GM19035 (cell line): ENCODE measurements around the gene GALNT18.

Experiments used
- ATAC-seq: cut with Tn5 transposase; IDR thresholded peaks from one replicate; pipeline ENCODE4 v1.9.1; 2021; ENCODE audit not compliant: unreplicated experiment

GALNT18 gene

DNA sequence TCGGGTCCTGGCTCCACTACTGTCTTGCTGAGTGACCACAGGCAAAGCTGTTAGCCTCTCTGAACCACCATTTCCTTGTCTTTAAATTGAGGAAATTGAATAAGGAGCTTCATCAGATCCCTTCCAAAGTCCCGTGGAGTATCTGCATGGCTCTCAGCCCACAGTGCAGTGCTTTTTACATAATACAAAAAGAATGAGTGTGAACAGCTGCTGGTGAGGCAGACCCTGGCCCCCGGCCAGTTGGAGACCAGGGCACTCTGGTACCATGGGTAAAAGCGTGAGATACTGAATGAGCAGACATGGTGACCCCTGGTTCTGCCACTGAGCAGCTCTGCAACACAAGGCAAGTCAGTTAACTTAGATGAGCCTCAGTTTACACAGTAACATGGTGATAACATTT lies 86.8 kb downstream of the GALNT18 start:
- no peak for ATAC-seq

DNA sequence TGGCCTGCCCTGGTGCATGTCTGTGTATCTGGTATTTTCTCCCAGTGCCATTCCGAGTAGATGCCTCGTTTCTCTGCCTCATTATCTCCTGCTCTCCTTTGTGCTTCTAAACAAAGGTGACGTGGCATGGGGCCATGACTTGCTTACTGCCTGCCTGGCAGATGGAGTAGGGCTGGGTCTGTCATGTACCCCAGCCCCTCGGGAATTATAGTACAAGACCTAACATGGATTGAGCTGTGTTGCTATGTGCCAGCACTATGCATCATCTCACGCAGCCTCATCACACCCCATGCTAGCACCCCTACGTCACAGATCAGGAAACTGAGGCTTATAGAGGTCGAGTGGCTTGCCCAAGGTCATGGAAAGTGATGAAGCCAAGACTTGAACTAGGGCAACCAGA lies 88.1 kb downstream of the GALNT18 start:
- ATAC-seq = no peak

DNA sequence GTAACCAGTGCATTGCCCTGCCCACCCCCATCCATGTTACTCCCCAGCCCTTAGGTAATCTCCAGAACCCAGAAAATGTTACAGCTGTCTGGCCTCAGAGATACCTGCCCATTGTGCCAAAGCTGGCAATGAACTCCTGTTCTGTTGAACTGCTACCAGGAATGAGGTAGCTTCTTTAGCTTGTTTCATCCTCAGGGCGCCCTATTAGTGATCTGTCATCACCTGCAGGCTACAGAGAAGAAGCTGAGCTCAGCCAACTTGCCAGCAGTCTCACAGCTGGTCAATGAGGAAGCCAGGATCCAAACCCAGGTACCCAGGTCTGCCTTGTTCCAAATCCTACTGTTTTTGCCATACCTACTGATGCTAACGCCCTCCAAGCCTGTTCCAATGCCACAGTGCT lies 88.7 kb downstream of the GALNT18 start:
- no peak for ATAC-seq

DNA sequence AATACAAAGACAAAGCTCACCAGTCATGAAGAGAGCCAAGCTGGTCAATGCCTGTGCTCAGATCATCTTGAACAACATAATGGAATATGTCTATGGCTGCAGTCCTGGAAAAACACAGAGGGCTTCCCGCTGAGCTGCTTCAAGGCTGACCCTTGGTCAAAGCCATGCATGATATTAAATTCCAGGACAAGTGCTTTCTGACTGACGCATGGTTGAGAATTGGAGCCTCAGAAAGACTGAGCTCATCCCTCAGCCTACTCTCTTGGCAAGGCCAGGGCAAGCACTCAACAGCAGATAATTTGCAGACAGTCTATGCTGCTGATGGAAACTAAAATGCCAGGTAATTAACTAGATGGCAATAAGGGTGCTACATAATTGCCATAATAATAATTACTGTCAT lies 89.2 kb downstream of the GALNT18 start:
- ATAC-seq = no peak

DNA sequence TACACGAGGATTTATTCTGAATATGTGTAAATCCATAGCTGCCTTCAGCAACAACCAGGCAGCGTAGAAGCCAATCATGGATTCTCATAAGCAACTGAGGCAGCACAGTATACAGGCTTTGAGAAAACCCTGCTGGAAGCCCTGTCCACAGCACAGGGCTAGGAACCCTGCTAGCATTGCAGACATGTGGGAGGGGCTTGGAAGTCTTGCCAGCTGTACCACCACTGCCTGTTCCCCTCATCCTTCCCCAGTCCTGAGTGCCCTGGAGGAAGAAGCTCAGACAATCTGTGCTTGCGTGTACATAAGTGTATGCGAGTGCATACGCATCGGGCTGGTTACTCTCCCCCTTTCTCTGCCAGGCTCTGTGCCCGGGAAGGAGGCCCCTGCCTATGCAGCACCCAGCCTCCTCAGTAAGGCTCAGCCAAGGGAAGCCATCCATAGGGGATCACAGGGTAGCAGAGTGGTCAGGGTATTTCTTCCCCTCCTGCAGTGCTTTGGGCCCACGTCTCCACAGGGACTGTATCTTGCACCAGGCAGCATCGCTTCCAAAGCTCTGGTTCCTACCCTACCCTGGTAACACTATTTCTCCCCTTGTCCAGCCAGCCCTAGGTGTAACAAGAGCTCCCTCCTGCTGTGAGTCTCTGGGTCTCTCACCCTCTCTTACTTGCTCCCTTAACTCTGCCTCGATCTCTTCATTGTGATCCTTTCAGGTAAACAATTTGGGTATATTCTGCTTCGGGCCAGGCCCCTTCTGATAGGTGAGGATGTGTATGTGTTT lies 90.5 kb downstream of the GALNT18 start:
- no peak for ATAC-seq

DNA sequence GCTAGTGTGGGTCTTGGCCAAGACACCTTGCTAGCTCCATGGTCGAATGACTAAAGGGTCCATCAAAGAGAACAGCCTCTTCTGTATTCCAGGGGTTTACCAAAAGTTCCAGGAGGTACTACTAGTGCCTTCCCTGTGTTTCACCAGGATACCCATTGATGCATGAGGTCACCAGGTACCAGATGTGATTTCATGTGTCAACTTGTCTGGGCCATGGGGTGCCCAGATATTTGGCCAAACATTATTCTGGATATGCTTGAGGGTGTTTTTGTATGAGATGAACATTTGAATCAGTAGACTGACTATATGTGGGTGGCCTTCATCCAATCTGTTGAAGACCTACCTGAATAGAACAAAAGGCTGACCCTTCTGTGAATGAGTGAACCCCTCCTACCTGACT lies 92.8 kb downstream of the GALNT18 start:
- no peak for ATAC-seq

DNA sequence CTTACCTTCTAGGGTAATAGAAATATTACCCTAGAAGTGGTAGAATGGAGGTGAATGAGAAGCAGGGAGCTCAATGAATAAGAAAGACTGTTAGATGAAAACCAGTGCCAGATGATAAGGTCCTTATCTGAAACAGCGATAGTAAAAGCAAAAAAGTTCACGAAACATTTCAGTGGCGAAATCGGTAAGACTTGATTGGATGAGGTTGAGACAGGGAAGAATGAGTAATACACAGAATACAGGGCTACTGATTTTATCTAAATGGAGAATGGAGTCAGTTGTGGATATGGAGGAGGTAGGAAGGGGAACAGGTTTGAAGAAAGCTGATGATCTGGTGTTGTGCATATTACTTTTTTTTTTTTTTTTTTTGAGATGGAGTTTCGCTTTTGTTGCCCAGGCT lies 96.5 kb downstream of the GALNT18 start:
- ATAC-seq = no peak

DNA sequence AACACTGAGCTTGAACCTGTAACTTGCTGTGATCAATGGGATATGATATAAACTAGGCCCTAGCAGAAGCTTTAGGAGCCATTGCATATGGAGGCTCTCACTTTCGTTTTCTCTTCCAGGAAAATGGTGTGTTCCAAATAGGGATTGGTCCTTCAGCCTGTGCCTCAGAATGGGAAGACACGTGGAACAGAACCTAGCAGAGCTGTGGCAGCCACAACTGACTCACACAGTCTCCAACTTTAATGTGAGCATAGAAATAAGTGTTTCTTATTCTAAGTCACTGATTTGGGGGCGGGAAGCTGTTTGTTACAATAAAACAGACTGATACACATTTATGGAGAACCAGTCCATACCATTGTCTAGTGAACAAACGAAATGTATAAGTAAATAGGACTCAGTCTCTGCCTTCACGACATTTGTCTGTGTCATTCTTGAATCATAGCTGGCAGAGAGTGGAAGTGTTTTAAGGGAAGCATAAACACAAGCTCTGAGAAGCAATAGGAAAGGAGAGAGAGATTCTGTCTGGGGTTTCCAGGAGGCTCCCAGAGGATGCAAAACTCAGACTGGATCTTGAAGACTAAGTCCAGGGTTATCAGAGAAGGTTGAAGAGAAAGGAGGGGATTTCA lies 97.3 kb downstream of the GALNT18 start:
- no peak for ATAC-seq

DNA sequence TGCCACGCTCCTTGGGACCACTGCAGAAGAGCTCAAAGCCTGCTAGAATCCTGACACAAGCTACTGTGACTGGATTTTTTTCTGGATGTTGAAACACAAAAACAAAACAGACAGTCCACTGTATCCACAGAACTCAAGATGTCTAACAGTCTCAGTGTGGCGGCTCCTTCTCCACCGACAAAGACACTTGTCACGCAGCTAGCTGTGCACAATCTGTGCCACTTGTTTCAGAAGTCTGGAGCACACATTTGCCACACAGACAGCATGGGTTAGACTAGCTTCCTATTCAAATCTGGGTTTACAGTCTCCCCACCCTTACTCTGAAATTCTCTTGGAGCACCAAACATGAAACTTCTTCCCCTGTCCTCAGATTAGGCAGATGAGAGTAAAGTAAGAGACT lies 99.2 kb downstream of the GALNT18 start:
- ATAC-seq = no peak

DNA sequence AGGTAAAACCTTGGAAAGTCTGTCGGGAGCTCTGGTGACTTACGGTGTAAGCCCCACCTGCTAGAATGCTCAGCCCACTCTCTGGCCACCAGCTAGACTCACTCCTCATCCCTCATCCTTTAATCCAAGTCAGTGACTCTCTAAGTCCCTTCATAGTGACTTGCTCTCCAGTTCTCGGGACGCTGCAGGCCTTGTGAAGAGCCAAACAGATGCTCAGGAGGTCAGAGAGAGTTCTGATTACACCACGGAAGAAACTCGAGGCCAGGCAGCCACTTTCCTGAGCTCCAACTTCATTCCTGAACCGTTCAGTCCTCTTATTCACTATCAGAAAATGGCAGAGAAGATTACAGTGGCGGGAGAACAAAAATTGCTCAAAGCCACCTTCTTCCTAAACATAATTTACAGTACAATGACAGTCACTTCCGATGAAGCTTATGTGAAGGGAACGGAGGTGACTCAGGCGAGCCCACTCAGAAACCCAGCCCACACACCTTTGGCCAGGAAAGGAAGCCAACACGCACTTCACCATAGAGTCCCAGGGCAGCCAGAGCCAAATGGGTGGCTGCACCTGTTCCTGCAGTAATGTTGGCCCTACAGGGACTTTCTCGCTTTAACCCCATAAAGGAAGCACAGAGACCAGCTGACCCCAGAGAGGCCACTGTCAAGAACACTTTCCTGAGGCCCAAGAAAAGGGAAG lies 100.4 kb downstream of the GALNT18 start:
- ATAC-seq = no peak

DNA sequence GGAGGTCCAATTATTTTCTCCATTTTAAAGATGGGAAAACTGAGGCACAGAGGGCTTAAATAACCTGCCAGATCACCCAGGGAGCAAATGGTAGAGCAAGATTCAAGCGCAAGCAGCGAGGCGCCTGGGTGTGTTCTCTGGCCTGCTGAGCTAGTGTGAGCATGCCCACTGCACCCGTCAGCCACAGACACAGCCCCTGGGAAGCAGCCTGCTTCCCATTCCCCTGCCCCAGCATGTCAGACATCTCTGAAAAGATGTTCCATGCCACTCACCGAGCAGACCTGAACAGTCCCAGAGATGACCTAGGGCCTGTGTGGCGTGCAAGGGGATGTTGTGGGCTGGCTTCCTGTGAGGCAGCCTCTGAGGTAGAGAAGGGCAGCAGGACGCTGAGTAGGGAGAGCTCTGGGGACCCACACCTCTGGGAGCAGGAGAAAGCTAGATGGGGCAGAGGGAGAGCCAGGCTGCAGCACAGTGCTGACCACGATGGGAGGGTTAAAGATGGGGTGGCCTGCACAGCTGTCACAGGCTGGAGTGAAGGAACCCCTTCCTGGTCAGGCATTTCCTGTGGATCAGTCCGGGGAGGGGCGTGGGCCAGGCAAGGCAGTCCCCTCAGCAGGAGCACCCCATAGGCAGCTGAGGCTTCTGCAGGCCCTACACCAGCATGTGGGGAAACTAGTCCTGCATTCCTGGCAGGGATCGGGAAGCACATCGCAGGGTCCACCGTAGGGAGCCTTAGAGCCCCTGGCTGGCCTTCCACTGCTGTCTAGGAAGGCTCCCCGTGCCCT lies 101.4 kb downstream of the GALNT18 start:
- ATAC-seq = no peak

DNA sequence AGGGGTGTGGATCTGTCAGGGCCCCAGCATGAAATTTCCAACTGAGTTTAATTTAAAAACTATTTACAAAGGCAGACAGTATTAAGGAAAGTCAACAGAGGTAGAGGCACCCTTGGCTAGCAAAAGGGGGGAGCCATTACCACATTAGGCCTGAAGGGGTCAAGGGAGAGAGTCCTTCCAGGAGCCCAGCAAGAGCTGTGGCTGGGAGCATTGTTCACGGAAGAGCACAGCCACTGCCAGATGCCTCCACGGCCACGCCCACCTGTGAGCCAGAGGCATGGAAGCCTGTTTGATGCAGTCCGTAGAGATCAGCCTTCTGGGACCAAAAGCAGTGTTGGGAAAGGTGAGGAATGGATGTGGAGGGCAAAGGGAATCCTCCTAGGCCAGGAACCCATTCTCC lies 102.6 kb downstream of the GALNT18 start:
- ATAC-seq = no peak

DNA sequence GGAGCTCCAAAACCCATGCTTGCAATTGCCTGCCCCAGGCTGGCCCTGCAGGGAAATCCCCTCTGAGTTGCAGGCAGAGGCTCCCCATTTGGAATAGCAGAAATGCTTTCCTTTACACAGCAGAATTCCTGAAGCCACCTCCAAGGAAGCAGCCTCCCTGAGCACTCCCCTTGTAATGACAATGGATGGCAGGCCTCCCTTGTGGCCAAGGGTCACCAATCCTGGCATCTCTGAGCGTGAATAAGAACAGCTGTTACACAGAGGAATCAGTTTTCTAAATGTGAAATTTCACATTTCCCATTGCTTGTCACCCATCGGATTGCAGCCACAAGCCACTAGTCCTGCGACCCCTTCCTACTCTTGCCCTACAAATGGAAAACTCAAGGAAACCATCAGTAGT lies 107.6 kb downstream of the GALNT18 start:
- no peak for ATAC-seq

DNA sequence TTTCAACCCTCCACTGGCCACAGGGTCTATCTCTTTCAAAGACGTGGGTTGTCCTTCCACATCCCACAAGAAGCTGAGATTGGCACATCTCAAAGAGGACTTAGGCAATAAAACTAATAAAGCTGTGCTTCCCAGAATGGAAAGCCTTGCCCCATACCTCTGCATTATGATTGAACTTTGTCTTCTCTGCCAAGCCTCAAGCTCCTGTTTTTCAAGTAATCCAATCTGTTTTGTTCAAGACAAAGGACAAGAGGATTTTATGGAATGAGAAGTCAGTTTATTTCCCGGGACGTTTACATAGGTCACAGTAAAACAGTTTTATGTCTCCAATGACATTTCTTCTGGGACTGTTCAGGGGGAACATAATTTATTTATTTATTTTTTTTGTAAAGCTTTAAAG lies 108.4 kb downstream of the GALNT18 start:
- ATAC-seq = no peak

DNA sequence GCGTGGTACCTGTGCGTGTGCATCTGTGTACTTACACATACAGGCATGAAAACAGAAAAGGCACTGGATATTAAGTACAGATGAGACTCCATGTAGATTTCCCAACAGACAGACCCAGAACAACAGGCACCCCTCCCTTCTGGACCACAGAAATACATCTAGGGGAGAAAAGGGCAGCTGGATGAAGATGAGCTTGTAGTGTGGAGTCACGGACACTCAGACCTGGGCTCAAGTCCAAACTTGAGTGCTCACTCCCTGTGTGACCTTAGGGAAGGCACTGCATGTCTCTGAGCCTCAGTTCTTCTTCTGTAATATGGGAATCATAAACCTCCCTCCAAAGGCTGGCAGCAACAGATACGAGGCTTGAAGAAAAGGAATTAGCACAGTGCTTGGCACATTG lies 108.9 kb downstream of the GALNT18 start:
- ATAC-seq = no peak

DNA sequence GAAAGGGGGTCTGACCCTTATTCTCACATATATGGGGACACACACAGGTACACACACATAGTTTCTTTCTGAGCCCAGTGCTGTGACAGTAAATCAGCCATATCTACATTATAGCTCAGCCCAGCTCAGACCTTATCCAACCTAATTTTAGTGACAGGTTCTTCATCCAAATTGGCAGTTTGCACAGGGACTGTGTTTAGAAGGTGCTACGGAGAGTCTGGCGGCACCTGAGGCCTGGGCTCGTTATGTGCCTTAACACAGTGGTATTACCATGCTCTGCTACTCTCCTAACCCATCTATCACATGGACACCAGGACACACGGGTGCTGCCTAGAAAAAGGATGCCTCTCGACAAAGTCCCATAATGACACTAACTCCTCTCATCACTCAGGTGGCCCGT lies 109.3 kb downstream of the GALNT18 start:
- no peak for ATAC-seq

DNA sequence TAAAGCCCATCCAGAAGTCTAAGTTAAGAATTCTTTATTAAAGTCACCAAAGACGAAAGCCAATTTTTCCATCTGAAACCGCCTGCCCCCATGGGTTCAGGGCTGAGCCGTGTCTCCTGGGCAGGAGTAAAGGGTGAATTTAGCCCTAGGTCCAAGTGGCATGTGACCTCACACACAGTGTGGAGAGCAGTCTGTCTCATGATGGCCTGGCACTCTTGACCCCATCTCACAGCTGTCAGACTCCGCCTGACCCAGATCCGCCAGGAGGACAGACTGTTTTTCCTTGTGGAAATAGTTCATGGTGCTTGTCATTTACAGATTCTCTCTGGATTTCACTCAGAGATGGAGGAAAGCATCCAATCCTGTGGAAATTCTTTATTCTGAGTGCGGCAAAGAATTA lies 109.7 kb downstream of the GALNT18 start:
- no peak for ATAC-seq

DNA sequence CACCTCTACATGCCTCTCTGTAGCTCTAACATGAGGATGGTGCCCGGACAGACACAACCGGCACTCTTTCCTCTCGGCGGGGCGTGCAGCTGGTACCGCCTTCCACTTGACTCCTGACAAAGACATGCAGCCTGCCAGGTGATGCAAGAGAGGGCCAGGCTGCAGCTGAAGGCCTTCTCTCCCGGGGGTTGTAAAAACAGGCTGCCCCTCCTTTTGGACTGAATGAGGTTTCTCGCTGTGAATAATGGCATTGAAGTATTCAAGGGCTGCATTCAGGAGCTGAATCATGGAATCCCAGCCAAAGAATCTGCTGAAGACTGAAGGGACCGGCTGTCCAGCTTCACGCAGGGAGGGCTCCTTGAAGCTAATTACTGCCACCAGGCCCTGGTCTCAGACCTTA lies 110.9 kb downstream of the GALNT18 start:
- no peak for ATAC-seq

DNA sequence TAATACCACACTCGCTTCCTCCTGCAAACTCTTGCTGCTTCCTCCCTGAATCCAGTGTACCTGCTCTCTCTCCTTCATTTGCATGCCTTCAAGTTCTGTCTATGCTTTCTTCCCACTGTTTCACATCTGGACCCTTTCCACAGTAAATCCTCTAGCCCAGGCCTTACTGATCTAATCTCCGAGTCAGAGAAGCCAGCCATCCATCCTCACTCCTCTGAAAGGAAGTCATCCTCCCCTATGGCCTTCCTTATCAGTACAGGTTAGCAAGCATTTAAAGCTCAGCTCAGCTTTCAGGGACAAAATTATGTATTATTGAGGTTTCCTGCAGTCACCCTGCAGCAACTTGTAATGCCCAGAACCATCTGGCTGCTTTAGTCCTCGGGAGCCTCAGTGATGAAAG lies 116.1 kb downstream of the GALNT18 start:
- ATAC-seq = no peak

DNA sequence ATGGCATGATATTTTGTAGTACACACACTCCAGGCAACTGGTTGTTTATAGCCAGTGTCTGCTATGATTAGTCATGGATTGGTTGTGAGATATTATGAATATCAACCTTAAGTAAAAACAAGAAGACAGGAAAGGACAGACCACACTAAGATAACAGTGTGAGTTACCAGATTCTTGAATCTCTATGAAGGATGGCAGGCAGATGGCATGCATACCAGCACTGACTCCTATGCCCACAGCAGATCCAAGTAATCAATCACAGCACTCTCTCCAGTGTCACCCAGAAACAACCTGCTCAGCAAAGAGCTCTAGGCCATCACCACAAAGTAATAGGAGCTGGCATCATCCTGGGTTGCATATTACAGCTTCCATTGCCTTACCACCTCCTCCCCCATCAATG lies 116.6 kb downstream of the GALNT18 start:
- ATAC-seq = no peak

DNA sequence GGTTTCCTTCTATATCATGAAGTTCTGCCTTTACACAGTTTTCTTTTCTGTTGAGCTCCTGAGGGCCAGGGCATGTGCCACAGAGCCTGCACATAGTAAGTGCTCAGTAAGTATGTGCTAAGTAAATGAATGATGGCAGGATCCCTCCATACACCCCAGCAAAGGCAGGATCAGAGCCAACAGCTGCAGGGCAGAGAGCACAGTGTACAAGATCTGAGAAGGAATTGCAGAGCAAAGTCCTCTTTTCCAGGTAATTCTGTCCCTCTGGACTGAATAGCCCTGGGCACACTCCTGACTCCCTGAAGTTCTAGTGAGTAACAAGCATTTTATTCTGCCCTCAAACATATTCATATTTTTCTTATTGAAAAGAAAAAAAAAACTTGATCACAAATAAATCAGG lies 117.7 kb downstream of the GALNT18 start:
- ATAC-seq = no peak
